Fibroblast of the conjunctiva (primary cell): Measurements from ENCODE around the gene FHIT.
"Not testable (repeated sequence)": the region's sequence is repeated elsewhere in the genome, so short reads cannot be mapped to it uniquely, and the experiment has no call there.

Source experiments
- DNase-seq: peaks from one replicate; pipeline ENCODE4 v3.0.0-alpha.2; 2010; ENCODE audit warnings: low read depth

The FHIT gene

GRCh38 chr3:61226166-61226686 is 25.0 kb downstream of the FHIT start:
- DNase-seq: no peak

GRCh38 chr3:61224823-61225222 is 26.4 kb downstream of the FHIT start:
- DNase-seq: no peak

GRCh38 chr3:61223451-61223850 is 27.8 kb downstream of the FHIT start:
- DNase-seq: no peak

GRCh38 chr3:61222467-61222866 is 28.8 kb downstream of the FHIT start:
- DNase-seq: no peak

- DNase-seq: no peak
These were observed 29.4 kb downstream of the FHIT start for GRCh38 chr3:61221759-61222362.

- DNase-seq: no peak
These were observed 32.7 kb downstream of the FHIT start for GRCh38 chr3:61218504-61218903.

GRCh38 chr3:61216171-61216570 is 35.1 kb downstream of the FHIT start:
- DNase-seq: not testable (repeated sequence)

GRCh38 chr3:61202086-61202485 is 49.2 kb downstream of the FHIT start:
- no peak for DNase-seq

GRCh38 chr3:61201071-61201470 is 50.2 kb downstream of the FHIT start:
- DNase-seq: no peak

GRCh38 chr3:61200270-61200669 is 51.0 kb downstream of the FHIT start:
- DNase-seq: no peak

GRCh38 chr3:61199843-61200242 is 51.4 kb downstream of the FHIT start:
- no peak for DNase-seq

- no peak for DNase-seq
These were observed 56.2 kb downstream of the FHIT start for GRCh38 chr3:61194892-61195538.

GRCh38 chr3:61192222-61192621 is 59.0 kb downstream of the FHIT start:
- no peak for DNase-seq

GRCh38 chr3:61190205-61190604 is 61.0 kb downstream of the FHIT start:
- not testable (repeated sequence) for DNase-seq

- DNase-seq: no peak
These were observed 65.2 kb downstream of the FHIT start for GRCh38 chr3:61186030-61186429.

- DNase-seq: no peak
These were observed 66.3 kb downstream of the FHIT start for GRCh38 chr3:61184956-61185355.

- no peak for DNase-seq
These were observed 68.6 kb downstream of the FHIT start for GRCh38 chr3:61182662-61183061.

- DNase-seq: peak; percentile 67
These were observed 69.4 kb downstream of the FHIT start for GRCh38 chr3:61181874-61182273.

GRCh38 chr3:61180206-61180605 is 71.0 kb downstream of the FHIT start:
- DNase-seq: no peak

GRCh38 chr3:61178167-61178566 is 73.1 kb downstream of the FHIT start:
- no peak for DNase-seq

GRCh38 chr3:61177450-61177849 is 73.8 kb downstream of the FHIT start:
- no peak for DNase-seq

- no peak for DNase-seq
These were observed 77.6 kb downstream of the FHIT start for GRCh38 chr3:61173676-61174075.

- no peak for DNase-seq
These were observed 78.6 kb downstream of the FHIT start for GRCh38 chr3:61172684-61173083.

- DNase-seq: no peak
These were observed 79.0 kb downstream of the FHIT start for GRCh38 chr3:61172203-61172602.
